WTC11 (cell line): ENCODE data around the gene TMTC1. TPM values are rescaled to one million over a fixed set of nuclear protein-coding genes. Genes with fewer than 3 reads are reported as not detected.

ENCODE experiments used
- ATAC-seq: fragments of 200-7000 bp; cut with Tn5 transposase; 2 replicates; pipeline ENCODE4 v1.10.0; 2021; ENCODE audit warnings: mild to moderate bottlenecking, moderate library complexity
- CTCF ChIA-PET: fragments of 300-600 bp; sonication (Branson Sonifier 250); formaldehyde crosslinking; loops from one replicate; lab custom pipeline; 2021; ENCODE audit warnings: antibody characterized with exemption; lab: Charles Lee
- POLR2A ChIA-PET: fragments of 350-600 bp; sonication (Branson Sonifier 250); formaldehyde crosslinking; loops from one replicate; lab custom pipeline; 2021; ENCODE audit warnings: antibody characterized with exemption; lab: Charles Lee
- DNase-seq: peaks from one replicate; pipeline ENCODE4 v3.0.0; 2021; ENCODE audit warnings: low spot score
- H3K27ac Mint-ChIP-seq: 2 replicates; pipeline ENCODE4 v1.8.0; 2021; ENCODE audit warnings: mixed read lengths
- H3K27me3 Mint-ChIP-seq: 2 replicates; pipeline ENCODE4 v1.8.0; 2021; ENCODE audit warnings: low read depth, mild to moderate bottlenecking, moderate library complexity, mixed read lengths
- H3K36me3 Mint-ChIP-seq: 2 replicates; pipeline ENCODE4 v1.8.0; 2021; ENCODE audit warnings: mixed read lengths
- H3K4me1 Mint-ChIP-seq: 2 replicates; pipeline ENCODE4 v1.8.0; 2022; ENCODE audit warnings: mixed read lengths
- H3K4me3 Mint-ChIP-seq: 2 replicates; pipeline ENCODE4 v1.8.0; 2021; ENCODE audit warnings: mild to moderate bottlenecking, moderate library complexity, mixed read lengths
- H3K9me3 Mint-ChIP-seq: 2 replicates; pipeline ENCODE4 v1.8.0; 2021; ENCODE audit warnings: mixed read lengths
- ARID4B ChIP-seq: sonication (generic); formaldehyde crosslinking; IDR thresholded peaks from 2 replicates; pipeline ENCODE4 v1.8.0; 2023; ENCODE audit warnings: missing genetic modification reagents, mild to moderate bottlenecking, borderline replicate concordance
- ATF1 ChIP-seq: sonication (generic); formaldehyde crosslinking; IDR thresholded peaks from 2 replicates; pipeline ENCODE4 v1.8.1; 2023; ENCODE audit warnings: mild to moderate bottlenecking, moderate library complexity, missing genetic modification reagents
- ELF4 ChIP-seq: sonication (generic); formaldehyde crosslinking; IDR thresholded peaks from 2 replicates; pipeline ENCODE4 v1.8.1; 2022; ENCODE audit warnings: low read depth, mild to moderate bottlenecking, moderate library complexity, missing genetic modification reagents
- KAT7 ChIP-seq: sonication (generic); formaldehyde crosslinking; IDR thresholded peaks from 2 replicates; pipeline ENCODE4 v1.8.1; 2023; ENCODE audit warnings: missing genetic modification reagents, mild to moderate bottlenecking, borderline replicate concordance
- NR1H2 ChIP-seq: sonication (generic); formaldehyde crosslinking; IDR thresholded peaks from 2 replicates; pipeline ENCODE4 v1.9.0; 2021; ENCODE audit warnings: mild to moderate bottlenecking, moderate library complexity, missing genetic modification reagents
- OVOL2 ChIP-seq: fragments of 250-450 bp; sonication (Bioruptor Pico); IDR thresholded peaks from 2 replicates; pipeline ENCODE4 v1.9.0; 2021; ENCODE audit warnings: mild to moderate bottlenecking, borderline replicate concordance
- ZNF263 ChIP-seq: sonication (generic); formaldehyde crosslinking; IDR thresholded peaks from 2 replicates; pipeline ENCODE4 v1.8.1; 2022; ENCODE audit warnings: low read depth, mild to moderate bottlenecking, moderate library complexity, missing genetic modification reagents
- total RNA-seq: library from RNA; stranded (reverse); gene quantifications from 3 replicates; pipeline ENCODE4 v1.2.3, GENCODE V29; 2021
- TF ChIP-seq, protein P1 (sequence below): fragments of 250-450 bp; sonication (Bioruptor Pico); IDR thresholded peaks from 2 replicates; pipeline ENCODE4 v1.9.0; 2021; ENCODE audit warnings: mild to moderate bottlenecking, borderline replicate concordance
- TF ChIP-seq, protein P2 (sequence below): sonication (generic); formaldehyde crosslinking; IDR thresholded peaks from 2 replicates; pipeline ENCODE4 v1.8.1; 2023; ENCODE audit warnings: mild to moderate bottlenecking, missing genetic modification reagents
- TF ChIP-seq, protein P3 (sequence below): sonication (generic); formaldehyde crosslinking; IDR thresholded peaks from 2 replicates; pipeline ENCODE4 v1.8.0; 2022; ENCODE audit warnings: missing genetic modification reagents
- TF ChIP-seq, protein P4 (sequence below): fragments of 250-450 bp; sonication (Bioruptor Pico); IDR thresholded peaks from 2 replicates; pipeline ENCODE4 v1.8.0; 2021; ENCODE audit warnings: mild to moderate bottlenecking
- TF ChIP-seq, protein P5 (sequence below): sonication (generic); formaldehyde crosslinking; IDR thresholded peaks from 2 replicates; pipeline ENCODE4 v1.8.1; 2023; ENCODE audit warnings: mild to moderate bottlenecking, missing genetic modification reagents, borderline replicate concordance

Gene TMTC1
- total RNA-seq, 1 experiment from 2014 or later, result 17.3 TPM

- TF ChIP-seq, protein P1, sequence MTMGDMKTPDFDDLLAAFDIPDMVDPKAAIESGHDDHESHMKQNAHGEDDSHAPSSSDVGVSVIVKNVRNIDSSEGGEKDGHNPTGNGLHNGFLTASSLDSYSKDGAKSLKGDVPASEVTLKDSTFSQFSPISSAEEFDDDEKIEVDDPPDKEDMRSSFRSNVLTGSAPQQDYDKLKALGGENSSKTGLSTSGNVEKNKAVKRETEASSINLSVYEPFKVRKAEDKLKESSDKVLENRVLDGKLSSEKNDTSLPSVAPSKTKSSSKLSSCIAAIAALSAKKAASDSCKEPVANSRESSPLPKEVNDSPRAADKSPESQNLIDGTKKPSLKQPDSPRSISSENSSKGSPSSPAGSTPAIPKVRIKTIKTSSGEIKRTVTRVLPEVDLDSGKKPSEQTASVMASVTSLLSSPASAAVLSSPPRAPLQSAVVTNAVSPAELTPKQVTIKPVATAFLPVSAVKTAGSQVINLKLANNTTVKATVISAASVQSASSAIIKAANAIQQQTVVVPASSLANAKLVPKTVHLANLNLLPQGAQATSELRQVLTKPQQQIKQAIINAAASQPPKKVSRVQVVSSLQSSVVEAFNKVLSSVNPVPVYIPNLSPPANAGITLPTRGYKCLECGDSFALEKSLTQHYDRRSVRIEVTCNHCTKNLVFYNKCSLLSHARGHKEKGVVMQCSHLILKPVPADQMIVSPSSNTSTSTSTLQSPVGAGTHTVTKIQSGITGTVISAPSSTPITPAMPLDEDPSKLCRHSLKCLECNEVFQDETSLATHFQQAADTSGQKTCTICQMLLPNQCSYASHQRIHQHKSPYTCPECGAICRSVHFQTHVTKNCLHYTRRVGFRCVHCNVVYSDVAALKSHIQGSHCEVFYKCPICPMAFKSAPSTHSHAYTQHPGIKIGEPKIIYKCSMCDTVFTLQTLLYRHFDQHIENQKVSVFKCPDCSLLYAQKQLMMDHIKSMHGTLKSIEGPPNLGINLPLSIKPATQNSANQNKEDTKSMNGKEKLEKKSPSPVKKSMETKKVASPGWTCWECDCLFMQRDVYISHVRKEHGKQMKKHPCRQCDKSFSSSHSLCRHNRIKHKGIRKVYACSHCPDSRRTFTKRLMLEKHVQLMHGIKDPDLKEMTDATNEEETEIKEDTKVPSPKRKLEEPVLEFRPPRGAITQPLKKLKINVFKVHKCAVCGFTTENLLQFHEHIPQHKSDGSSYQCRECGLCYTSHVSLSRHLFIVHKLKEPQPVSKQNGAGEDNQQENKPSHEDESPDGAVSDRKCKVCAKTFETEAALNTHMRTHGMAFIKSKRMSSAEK, result no peak
These were observed at the start of gene TMTC1 (continued) for GRCh38 chr12:29783773-29784666.

DNA sequence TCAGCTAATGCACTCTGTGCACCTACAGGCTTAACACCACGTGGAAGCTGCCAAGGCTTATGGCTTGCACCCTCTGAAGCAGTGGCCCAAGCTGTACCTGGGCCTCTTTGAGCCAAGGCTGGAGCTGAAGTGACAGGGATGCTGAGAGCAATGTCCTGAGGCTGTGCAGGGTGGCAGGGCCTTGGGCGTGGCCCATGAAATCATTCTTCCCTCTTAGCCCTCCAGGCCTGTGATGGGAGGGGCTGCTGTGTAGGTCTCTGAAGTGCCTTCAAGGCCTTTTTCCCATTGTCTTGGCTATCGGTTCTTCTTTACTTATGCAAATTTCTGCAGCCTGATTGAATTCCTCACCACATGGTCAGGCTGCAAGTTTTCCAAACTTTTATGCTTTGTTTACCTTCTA lies 47.4 kb upstream of the TMTC1 start:
- ATAC-seq, result no peak
- Mint-ChIP-seq H3K4me3 (no peak overlapping the region), H3K36me3 (peaks cover 41% of the 10 kb centered on the region), H3K27me3 (no peaks in the 10 kb centered on the region; the same call in 1 of the 2 replicates), H3K27ac (no peak overlapping the region), H3K9me3 (peaks cover 66% of the 10 kb centered on the region), H3K4me1 (no peaks in the 10 kb centered on the region)
- ChIA-PET POLR2A (no interaction called here), CTCF (no interaction called here)
- DNase-seq, result no peak
- TF ChIP-seq ATF1 (CRISPR knock-in tag) (no peak), ARID4B (CRISPR knock-in tag) (no peak), NR1H2 (CRISPR knock-in tag) (no peak), ELF4 (CRISPR knock-in tag) (no peak), ZNF263 (CRISPR knock-in tag) (no peak), KAT7 (CRISPR knock-in tag) (no peak), OVOL2 (CRISPR knock-in tag) (no peak)
- TF ChIP-seq, protein P2, sequence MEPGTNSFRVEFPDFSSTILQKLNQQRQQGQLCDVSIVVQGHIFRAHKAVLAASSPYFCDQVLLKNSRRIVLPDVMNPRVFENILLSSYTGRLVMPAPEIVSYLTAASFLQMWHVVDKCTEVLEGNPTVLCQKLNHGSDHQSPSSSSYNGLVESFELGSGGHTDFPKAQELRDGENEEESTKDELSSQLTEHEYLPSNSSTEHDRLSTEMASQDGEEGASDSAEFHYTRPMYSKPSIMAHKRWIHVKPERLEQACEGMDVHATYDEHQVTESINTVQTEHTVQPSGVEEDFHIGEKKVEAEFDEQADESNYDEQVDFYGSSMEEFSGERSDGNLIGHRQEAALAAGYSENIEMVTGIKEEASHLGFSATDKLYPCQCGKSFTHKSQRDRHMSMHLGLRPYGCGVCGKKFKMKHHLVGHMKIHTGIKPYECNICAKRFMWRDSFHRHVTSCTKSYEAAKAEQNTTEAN (CRISPR knock-in tag), result no peak
- TF ChIP-seq, protein P3, sequence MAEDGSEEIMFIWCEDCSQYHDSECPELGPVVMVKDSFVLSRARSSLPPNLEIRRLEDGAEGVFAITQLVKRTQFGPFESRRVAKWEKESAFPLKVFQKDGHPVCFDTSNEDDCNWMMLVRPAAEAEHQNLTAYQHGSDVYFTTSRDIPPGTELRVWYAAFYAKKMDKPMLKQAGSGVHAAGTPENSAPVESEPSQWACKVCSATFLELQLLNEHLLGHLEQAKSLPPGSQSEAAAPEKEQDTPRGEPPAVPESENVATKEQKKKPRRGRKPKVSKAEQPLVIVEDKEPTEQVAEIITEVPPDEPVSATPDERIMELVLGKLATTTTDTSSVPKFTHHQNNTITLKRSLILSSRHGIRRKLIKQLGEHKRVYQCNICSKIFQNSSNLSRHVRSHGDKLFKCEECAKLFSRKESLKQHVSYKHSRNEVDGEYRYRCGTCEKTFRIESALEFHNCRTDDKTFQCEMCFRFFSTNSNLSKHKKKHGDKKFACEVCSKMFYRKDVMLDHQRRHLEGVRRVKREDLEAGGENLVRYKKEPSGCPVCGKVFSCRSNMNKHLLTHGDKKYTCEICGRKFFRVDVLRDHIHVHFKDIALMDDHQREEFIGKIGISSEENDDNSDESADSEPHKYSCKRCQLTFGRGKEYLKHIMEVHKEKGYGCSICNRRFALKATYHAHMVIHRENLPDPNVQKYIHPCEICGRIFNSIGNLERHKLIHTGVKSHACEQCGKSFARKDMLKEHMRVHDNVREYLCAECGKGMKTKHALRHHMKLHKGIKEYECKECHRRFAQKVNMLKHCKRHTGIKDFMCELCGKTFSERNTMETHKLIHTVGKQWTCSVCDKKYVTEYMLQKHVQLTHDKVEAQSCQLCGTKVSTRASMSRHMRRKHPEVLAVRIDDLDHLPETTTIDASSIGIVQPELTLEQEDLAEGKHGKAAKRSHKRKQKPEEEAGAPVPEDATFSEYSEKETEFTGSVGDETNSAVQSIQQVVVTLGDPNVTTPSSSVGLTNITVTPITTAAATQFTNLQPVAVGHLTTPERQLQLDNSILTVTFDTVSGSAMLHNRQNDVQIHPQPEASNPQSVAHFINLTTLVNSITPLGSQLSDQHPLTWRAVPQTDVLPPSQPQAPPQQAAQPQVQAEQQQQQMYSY, result no peak
- TF ChIP-seq, protein P4, sequence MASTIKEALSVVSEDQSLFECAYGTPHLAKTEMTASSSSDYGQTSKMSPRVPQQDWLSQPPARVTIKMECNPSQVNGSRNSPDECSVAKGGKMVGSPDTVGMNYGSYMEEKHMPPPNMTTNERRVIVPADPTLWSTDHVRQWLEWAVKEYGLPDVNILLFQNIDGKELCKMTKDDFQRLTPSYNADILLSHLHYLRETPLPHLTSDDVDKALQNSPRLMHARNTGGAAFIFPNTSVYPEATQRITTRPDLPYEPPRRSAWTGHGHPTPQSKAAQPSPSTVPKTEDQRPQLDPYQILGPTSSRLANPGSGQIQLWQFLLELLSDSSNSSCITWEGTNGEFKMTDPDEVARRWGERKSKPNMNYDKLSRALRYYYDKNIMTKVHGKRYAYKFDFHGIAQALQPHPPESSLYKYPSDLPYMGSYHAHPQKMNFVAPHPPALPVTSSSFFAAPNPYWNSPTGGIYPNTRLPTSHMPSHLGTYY (CRISPR knock-in tag), result no peak
- TF ChIP-seq, protein P5, sequence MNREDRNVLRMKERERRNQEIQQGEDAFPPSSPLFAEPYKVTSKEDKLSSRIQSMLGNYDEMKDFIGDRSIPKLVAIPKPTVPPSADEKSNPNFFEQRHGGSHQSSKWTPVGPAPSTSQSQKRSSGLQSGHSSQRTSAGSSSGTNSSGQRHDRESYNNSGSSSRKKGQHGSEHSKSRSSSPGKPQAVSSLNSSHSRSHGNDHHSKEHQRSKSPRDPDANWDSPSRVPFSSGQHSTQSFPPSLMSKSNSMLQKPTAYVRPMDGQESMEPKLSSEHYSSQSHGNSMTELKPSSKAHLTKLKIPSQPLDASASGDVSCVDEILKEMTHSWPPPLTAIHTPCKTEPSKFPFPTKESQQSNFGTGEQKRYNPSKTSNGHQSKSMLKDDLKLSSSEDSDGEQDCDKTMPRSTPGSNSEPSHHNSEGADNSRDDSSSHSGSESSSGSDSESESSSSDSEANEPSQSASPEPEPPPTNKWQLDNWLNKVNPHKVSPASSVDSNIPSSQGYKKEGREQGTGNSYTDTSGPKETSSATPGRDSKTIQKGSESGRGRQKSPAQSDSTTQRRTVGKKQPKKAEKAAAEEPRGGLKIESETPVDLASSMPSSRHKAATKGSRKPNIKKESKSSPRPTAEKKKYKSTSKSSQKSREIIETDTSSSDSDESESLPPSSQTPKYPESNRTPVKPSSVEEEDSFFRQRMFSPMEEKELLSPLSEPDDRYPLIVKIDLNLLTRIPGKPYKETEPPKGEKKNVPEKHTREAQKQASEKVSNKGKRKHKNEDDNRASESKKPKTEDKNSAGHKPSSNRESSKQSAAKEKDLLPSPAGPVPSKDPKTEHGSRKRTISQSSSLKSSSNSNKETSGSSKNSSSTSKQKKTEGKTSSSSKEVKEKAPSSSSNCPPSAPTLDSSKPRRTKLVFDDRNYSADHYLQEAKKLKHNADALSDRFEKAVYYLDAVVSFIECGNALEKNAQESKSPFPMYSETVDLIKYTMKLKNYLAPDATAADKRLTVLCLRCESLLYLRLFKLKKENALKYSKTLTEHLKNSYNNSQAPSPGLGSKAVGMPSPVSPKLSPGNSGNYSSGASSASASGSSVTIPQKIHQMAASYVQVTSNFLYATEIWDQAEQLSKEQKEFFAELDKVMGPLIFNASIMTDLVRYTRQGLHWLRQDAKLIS (CRISPR knock-in tag), result no peak
